ENCODE data around the gene TUT7. TPM values are rescaled to one million over a fixed set of nuclear protein-coding genes. Genes with fewer than 3 reads are reported as not detected.
"Not testable (repeated sequence)": the region's sequence is repeated elsewhere in the genome, so short reads cannot be mapped to it uniquely, and the experiment has no call there.

TUT7 gene
- total RNA-seq, 2 donors from 2014 or later: 16.3 to 20.2 TPM

GRCh38 chr9:86304236-86304730 is 49.9 kb downstream of the TUT7 start:
- Histone ChIP-seq H3K4me1 (no peaks in the 10 kb centered on the region), H3K27me3 (no peaks in the 10 kb centered on the region), H3K4me3 (no peak overlapping the region), H3K27ac (no peak overlapping the region), H3K36me3 (peaks cover 90% of the 10 kb centered on the region), H3K9me3 (no peaks in the 10 kb centered on the region)
- TF ChIP-seq CTCF (IDR thresholded peaks at IDR 0.05): no peak
- no peak for DNase-seq (ENCODE audit: low spot score)

GRCh38 chr9:86303316-86303975 is 50.8 kb downstream of the TUT7 start:
- Histone ChIP-seq H3K27me3 (no peaks in the 10 kb centered on the region), H3K4me1 (no peaks in the 10 kb centered on the region), H3K36me3 (peaks cover 93% of the 10 kb centered on the region), H3K4me3 (no peak overlapping the region), H3K27ac (no peak overlapping the region), H3K9me3 (no peaks in the 10 kb centered on the region)
- TF ChIP-seq CTCF (IDR thresholded peaks at IDR 0.05): no peak
- DNase-seq (ENCODE audit: low spot score): no peak

- Histone ChIP-seq H3K4me3 (no peak overlapping the region), H3K4me1 (no peaks in the 10 kb centered on the region), H3K27me3 (no peaks in the 10 kb centered on the region), H3K9me3 (no peaks in the 10 kb centered on the region), H3K36me3 (peaks cover 91% of the 10 kb centered on the region), H3K27ac (no peak overlapping the region)
- TF ChIP-seq CTCF (IDR thresholded peaks at IDR 0.05): no peak
- DNase-seq (ENCODE audit: low spot score): no peak
Measured at GRCh38 chr9:86301686-86302085, 52.5 kb downstream of the TUT7 start.

GRCh38 chr9:86300701-86301100 is 53.5 kb downstream of the TUT7 start:
- Histone ChIP-seq H3K36me3 (peaks cover 84% of the 10 kb centered on the region), H3K27me3 (no peaks in the 10 kb centered on the region), H3K27ac (no peak overlapping the region), H3K4me1 (no peaks in the 10 kb centered on the region), H3K9me3 (no peaks in the 10 kb centered on the region), H3K4me3 (no peak overlapping the region)
- TF ChIP-seq CTCF (IDR thresholded peaks at IDR 0.05): no peak
- no peak for DNase-seq (ENCODE audit: low spot score)

- H3K4me1 ChIP-seq: no peaks in the 10 kb centered on the region
- H3K4me3 ChIP-seq: no peak overlapping the region
- H3K27me3 ChIP-seq: no peaks in the 10 kb centered on the region
- H3K27ac ChIP-seq: no peak overlapping the region
- H3K9me3 ChIP-seq: no peaks in the 10 kb centered on the region
- H3K36me3 ChIP-seq: peaks cover 71% of the 10 kb centered on the region
- no peak for TF ChIP-seq CTCF (IDR thresholded peaks at IDR 0.05)
- DNase-seq (ENCODE audit: low spot score): no peak
Measured at GRCh38 chr9:86298873-86299272, 55.3 kb downstream of the TUT7 start.

GRCh38 chr9:86290341-86290740 is 63.9 kb downstream of the TUT7 start:
- H3K9me3 ChIP-seq; H3K4me1 ChIP-seq; H3K4me3 ChIP-seq; DNase-seq (ENCODE audit: low spot score); H3K36me3 ChIP-seq; H3K27ac ChIP-seq; H3K27me3 ChIP-seq: not testable (repeated sequence)
